Measurements from ENCODE around the gene MOCS2. TPM values are rescaled to one million over a fixed set of nuclear protein-coding genes. Genes with fewer than 3 reads are reported as not detected.

MOCS2 gene
- total and polyA plus RNA-seq, 9 donors, result 32.9 to 72.2 (median 41.7) TPM

- intact Hi-C loops (cut with DNase I), result no loop called here
- H3K36me3 ChIP-seq, result no peaks in the 10 kb centered on the region
- no peak overlapping the region for H3K27ac ChIP-seq
- H3K9me3 ChIP-seq, result no peaks in the 10 kb centered on the region
- TF ChIP-seq, protein P1, sequence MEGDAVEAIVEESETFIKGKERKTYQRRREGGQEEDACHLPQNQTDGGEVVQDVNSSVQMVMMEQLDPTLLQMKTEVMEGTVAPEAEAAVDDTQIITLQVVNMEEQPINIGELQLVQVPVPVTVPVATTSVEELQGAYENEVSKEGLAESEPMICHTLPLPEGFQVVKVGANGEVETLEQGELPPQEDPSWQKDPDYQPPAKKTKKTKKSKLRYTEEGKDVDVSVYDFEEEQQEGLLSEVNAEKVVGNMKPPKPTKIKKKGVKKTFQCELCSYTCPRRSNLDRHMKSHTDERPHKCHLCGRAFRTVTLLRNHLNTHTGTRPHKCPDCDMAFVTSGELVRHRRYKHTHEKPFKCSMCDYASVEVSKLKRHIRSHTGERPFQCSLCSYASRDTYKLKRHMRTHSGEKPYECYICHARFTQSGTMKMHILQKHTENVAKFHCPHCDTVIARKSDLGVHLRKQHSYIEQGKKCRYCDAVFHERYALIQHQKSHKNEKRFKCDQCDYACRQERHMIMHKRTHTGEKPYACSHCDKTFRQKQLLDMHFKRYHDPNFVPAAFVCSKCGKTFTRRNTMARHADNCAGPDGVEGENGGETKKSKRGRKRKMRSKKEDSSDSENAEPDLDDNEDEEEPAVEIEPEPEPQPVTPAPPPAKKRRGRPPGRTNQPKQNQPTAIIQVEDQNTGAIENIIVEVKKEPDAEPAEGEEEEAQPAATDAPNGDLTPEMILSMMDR (IDR thresholded peaks at IDR 0.05), result no peak
- TF ChIP-seq EP300 (IDR thresholded peaks at IDR 0.05) (no peak), POLR2A (IDR thresholded peaks at IDR 0.05) (no peak)
- 76 to 86% (median 85%) methylated on average over 4 of the region's 4 CpGs for WGBS, 3 donors
- H3K4me3 ChIP-seq, result no peak overlapping the region
- DNase-seq, result no peak
- no peaks in the 10 kb centered on the region for H3K27me3 ChIP-seq
- H3K4me1 ChIP-seq (ENCODE audit: insufficient read depth), result no peaks in the 10 kb centered on the region
Observed at GRCh38 chr5:53053364-53053763, 56.2 kb downstream of the MOCS2 start.

DNA sequence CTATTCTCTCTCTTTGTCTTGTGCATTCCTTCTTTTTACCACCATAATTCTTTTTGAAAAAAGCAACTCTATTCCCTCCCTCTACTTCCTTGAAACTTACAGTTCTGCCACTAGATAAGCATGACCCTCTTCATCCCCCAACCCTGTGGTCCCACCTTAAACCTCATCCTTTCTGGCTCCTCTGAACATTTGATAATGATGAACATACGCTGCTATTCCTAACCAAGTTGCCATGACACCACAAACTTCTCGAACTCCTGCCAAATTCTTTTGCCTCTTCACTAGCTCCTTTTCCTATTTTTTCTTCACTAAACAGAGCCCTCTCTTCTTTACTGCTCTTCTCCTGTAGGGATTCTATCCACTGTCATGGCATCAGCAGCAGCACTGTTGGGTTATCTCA, 57.1 kb downstream of the MOCS2 start:
- no peaks in the 10 kb centered on the region for H3K9me3 ChIP-seq
- no peaks in the 10 kb centered on the region for H3K36me3 ChIP-seq
- H3K27me3 ChIP-seq, result no peaks in the 10 kb centered on the region
- intact Hi-C loops (cut with DNase I), result no loop called here
- no peak for DNase-seq
- TF ChIP-seq, protein P1 (IDR thresholded peaks at IDR 0.05), result no peak
- no peak for TF ChIP-seq POLR2A (IDR thresholded peaks at IDR 0.05)
- TF ChIP-seq EP300 (IDR thresholded peaks at IDR 0.05), result no peak
- no peaks in the 10 kb centered on the region for H3K4me1 ChIP-seq (ENCODE audit: insufficient read depth)
- H3K27ac ChIP-seq, result no peak overlapping the region
- no peak overlapping the region for H3K4me3 ChIP-seq
- WGBS, 3 donors, result 56 to 78% (median 67%) methylated on average over 2 of the region's 2 CpGs

- Histone ChIP-seq H3K36me3 (no peaks in the 10 kb centered on the region), H3K4me1 (ENCODE audit: insufficient read depth) (no peaks in the 10 kb centered on the region), H3K9me3 (no peaks in the 10 kb centered on the region), H3K27ac (no peak overlapping the region), H3K27me3 (no peaks in the 10 kb centered on the region), H3K4me3 (no peak overlapping the region)
- no peak for TF ChIP-seq EP300 (IDR thresholded peaks at IDR 0.05)
- TF ChIP-seq, protein P1 (IDR thresholded peaks at IDR 0.05), result no peak
- TF ChIP-seq POLR2A (IDR thresholded peaks at IDR 0.05), result no peak
- 90 to 100% (median 90%) methylated on average over 2 of the region's 2 CpGs for WGBS, 3 donors
- intact Hi-C loops (cut with DNase I), result no loop called here
- no peak for DNase-seq
Observed at GRCh38 chr5:53048248-53048647, 61.3 kb downstream of the MOCS2 start.

Other genes with a start within 250 kb of the MOCS2 start
- gene ITGA2, start 120.4 kb downstream of the MOCS2 start, total RNA-seq, result 1 to 10 TPM in 6 of 7 donors, under 1 TPM in 1; 0.36 to 2.9 (median 1.7) TPM
- 1 to 10 TPM in 1 of 2 donors, under 1 TPM in 1; 0.86 to 8.4 TPM for gene ITGA2, start 120.4 kb downstream of the MOCS2 start, polyA plus RNA-seq

Measured in ovary (tissue), 9 donors.